A673 (cell line): Measurements from ENCODE around the gene ABCG8.

Source experiments
- CTCF ChIP-seq: fragments of 300-800, 200-600 bp; sonication (generic); conservative IDR thresholded peaks from 2 replicates; pipeline ENCODE4 v1.5.1; 2017; ENCODE audit warnings: low read depth, mild to moderate bottlenecking, antibody characterized with exemption, low read length, moderate library complexity, mixed read lengths
- EZH2 ChIP-seq: fragments of 200-600 bp; sonication (generic); IDR thresholded peaks from 2 replicates; pipeline ENCODE4 v1.6.1; 2017; ENCODE audit warnings: borderline replicate concordance, low read depth, mild to moderate bottlenecking, mixed read lengths, antibody characterized with exemption, low read length; ENCODE audit not compliant: poor library complexity, severe bottlenecking

- TF ChIP-seq EZH2 (no peak), CTCF (no peak)
Observed at GRCh38 chr2:43927442-43927841, 88.7 kb downstream of the ABCG8 start.
